ENCODE data around the gene NDUFB10. TPM values are rescaled to one million over a fixed set of nuclear protein-coding genes. Genes with fewer than 3 reads are reported as not detected.
"Not testable (repeated sequence)": the region's sequence is repeated elsewhere in the genome, so short reads cannot be mapped to it uniquely, and the experiment has no call there.

The NDUFB10 gene
- total RNA-seq, 2 donors from 2014 or later: 95.0 to 103 TPM

GRCh38 chr16:1933097-1933661, 26.2 kb upstream of the NDUFB10 start:
- no peaks in the 10 kb centered on the region for H3K9me3 Mint-ChIP-seq
- H3K27me3 Mint-ChIP-seq: no peaks in the 10 kb centered on the region
- H3K27ac Mint-ChIP-seq: no peak overlapping the region
- no peak overlapping the region for H3K4me3 Mint-ChIP-seq
- no peaks in the 10 kb centered on the region for H3K36me3 Mint-ChIP-seq
- DNase-seq (ENCODE audit: low spot score) (no peak), ATAC-seq (no peak)
- H3K4me1 Mint-ChIP-seq (ENCODE audit: low read depth in 2 of 2): peaks cover 0 to 3% of the 10 kb centered on the region in 2 donors

GRCh38 chr16:1936945-1937479, 22.3 kb upstream of the NDUFB10 start:
- ATAC-seq (no peak), DNase-seq (ENCODE audit: low spot score) (no peak)
- Mint-ChIP-seq H3K27me3 (no peaks in the 10 kb centered on the region), H3K9me3 (no peaks in the 10 kb centered on the region), H3K4me1 (ENCODE audit: low read depth in 2 of 2) (peaks cover 3 to 4% of the 10 kb centered on the region in 2 donors), H3K27ac (no peak overlapping the region), H3K36me3 (no peaks in the 10 kb centered on the region), H3K4me3 (no peak overlapping the region)

- DNase-seq (ENCODE audit: low spot score) (no peak), ATAC-seq (no peak)
- Mint-ChIP-seq H3K27ac (no peak overlapping the region), H3K9me3 (no peaks in the 10 kb centered on the region), H3K4me3 (no peak overlapping the region), H3K36me3 (no peaks in the 10 kb centered on the region), H3K4me1 (ENCODE audit: low read depth in 2 of 2) (peaks cover 3 to 10% of the 10 kb centered on the region in 2 donors), H3K27me3 (no peaks in the 10 kb centered on the region)
Measured at GRCh38 chr16:1938316-1938715, 21.0 kb upstream of the NDUFB10 start.

DNA sequence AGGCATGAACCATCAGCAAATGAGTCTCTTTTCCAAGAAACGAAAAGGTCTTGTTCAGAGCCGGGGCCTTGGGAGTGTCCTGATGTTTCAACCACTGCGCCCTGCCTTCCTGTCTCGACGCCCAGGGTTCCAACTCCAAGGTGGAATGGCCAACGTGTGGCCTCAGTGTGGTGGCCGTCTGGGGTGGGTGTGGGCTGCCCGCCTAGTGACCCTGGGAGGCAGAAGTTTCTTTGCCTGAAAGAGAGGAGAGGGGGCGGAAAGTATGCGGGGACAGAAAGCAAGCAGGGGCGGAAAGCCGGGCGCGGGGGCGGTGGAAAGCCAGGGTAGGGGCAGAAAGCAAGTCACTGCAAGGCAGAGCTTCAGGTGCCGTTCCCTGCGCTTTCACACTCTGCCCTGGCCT, 20.4 kb upstream of the NDUFB10 start:
- Mint-ChIP-seq H3K4me3 (no peak overlapping the region), H3K4me1 (ENCODE audit: low read depth in 2 of 2) (peaks cover 9 to 14% of the 10 kb centered on the region in 2 donors), H3K36me3 (no peaks in the 10 kb centered on the region), H3K27ac (no peak overlapping the region), H3K27me3 (no peaks in the 10 kb centered on the region), H3K9me3 (no peaks in the 10 kb centered on the region)
- DNase-seq (ENCODE audit: low spot score) (no peak), ATAC-seq (no peak)

- not testable (repeated sequence) for H3K36me3 Mint-ChIP-seq; H3K27me3 Mint-ChIP-seq; DNase-seq (ENCODE audit: low spot score); ATAC-seq; H3K4me3 Mint-ChIP-seq; H3K9me3 Mint-ChIP-seq; H3K27ac Mint-ChIP-seq
- peaks cover 13 to 23% of the 10 kb centered on the region in 2 donors for H3K4me1 Mint-ChIP-seq (ENCODE audit: low read depth in 2 of 2)
Measured at GRCh38 chr16:1939833-1940232, 19.5 kb upstream of the NDUFB10 start.

DNA sequence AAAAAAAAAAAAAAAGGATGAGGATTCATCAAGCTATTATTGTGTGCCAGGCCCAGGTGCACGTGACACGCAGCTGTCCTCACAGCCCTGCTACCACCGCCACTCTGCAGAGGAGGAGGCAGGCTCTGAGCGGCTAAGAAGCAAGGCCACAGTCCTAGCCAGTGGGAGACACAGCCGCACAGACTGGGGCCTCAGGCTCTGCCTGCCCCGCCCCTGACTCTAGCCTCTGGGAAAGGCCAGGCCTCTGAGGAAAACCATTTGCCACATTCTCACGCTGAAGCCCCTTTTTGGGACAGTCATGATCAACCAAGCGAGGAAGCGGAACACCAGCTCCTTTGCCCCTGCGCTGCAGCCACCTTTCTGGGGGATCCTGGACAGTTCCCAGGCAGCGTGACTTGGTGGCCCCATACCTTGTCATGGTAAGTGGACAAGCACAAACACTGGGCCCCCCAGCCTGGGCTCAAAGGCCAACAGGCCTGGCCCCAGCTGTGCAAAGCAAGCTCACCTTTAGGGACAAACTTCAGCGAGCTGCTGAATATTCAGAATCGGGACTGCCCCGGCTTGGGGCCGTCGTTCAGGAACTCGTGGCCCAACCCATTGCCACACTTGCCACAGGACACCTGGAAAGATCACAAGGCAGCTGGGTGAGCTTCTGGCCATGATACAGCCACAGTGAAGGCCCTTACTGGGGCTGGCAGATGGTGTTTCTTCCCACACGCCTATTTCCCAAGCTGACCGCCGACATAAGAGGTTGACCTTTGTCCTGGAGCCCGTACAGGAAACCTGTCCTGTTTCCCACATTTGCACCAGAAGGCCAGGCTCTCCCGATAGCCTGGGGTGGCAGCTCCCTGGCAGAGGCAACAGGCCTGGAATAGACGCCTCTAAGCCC, 18.8 kb upstream of the NDUFB10 start:
- Mint-ChIP-seq H3K9me3 (no peaks in the 10 kb centered on the region), H3K27ac (no peak overlapping the region), H3K36me3 (no peaks in the 10 kb centered on the region), H3K27me3 (no peaks in the 10 kb centered on the region), H3K4me1 (ENCODE audit: low read depth in 2 of 2) (peaks cover 13 to 23% of the 10 kb centered on the region in 2 donors), H3K4me3 (no peak overlapping the region)
- no peak for ATAC-seq
- DNase-seq (ENCODE audit: low spot score): no peak

DNA sequence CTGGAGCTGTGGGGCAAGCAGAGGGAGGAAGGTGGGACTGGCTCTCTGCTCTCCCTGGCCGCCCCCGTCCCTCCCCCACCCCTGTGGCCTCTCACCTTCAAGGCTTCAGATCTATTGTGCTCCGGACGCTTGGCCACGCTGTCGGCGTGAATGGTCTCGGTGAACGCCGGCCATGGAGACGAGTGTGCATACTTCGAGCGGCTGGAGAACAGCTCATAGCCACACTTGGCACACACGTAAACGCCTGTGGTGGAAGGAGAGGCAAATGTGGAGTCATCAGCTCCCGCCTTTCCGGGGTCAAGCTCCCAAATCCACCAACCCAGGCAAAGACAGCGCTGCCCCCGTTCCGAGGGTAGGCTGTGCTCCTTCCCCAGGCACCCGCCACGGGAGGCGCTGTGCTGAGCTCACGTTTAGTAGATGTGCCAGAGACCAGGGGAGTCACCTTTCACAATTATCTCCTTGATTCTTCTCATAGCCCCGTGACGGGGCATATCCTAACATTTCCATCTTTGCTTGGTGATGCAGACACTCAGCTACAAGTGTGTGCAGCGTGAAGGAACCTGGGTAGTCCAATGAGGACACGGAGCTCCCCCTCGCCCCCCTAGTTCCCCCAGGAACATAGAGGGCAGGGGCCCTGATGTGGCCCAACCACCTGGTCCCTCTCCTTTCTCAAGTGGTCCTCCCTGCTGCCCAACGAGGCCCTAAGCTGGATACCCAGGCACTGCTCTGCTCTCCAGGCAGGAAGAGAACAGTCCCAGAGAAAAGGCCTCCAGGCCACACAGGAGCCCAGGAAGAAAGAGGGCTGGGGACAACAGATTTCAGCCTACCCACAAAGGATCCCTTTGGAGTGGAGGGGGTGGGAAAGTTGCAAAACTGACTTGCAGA, 17.9 kb upstream of the NDUFB10 start:
- H3K27ac Mint-ChIP-seq: no peak overlapping the region
- H3K4me3 Mint-ChIP-seq: peak overlapping the region; percentile 87
- no peak for ATAC-seq

DNA sequence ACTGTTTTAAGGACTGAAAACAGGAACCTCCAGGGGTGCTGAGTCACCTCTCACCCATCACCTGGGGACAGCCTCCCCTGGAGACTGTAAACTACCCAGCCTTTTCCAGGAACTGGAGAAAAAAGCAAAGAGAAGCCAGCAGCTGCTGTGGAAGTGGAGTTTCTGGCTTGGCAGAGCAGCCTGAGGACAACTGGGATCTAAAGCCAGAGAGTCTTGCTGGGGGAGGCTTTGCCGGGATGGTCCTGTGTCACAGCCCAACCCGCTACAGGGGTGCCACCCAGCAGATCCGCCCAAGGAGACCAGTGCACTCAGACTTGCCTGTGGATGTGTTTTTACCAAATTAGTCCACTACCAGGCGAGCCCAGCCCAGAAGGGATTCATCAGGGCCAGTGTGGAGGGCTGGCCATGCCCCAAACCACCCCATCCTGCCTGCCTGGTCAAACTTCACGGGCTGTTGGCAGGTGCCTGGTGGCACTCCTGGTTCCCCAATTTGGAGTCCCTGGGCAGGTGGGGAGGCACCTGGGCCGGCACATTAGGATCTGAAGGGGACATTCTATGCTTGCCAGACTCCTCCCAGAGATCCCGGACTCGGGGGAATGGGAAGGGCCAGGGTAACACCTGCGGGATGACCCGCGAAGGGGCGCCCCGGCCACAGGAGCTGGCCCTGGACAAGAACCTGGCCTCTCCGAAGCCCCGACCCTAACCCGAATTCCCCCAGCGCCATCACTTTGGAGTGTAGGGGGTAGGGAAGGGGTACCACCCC, 17.1 kb upstream of the NDUFB10 start:
- no peaks in the 10 kb centered on the region for H3K36me3 Mint-ChIP-seq
- no peak for ATAC-seq
- peaks cover 13 to 23% of the 10 kb centered on the region in 2 donors for H3K4me1 Mint-ChIP-seq (ENCODE audit: low read depth in 2 of 2)
- DNase-seq (ENCODE audit: low spot score): no peak
- no peaks in the 10 kb centered on the region for H3K9me3 Mint-ChIP-seq
- no peaks in the 10 kb centered on the region for H3K27me3 Mint-ChIP-seq
- peak overlapping the region; percentile 77 to 88 for H3K27ac Mint-ChIP-seq
- peak overlapping the region; percentile 87 for H3K4me3 Mint-ChIP-seq

More for the DNA sequence above, 17.9 kb upstream of the NDUFB10 start:
- Mint-ChIP-seq H3K9me3 (no peaks in the 10 kb centered on the region), H3K27me3 (no peaks in the 10 kb centered on the region), H3K36me3 (no peaks in the 10 kb centered on the region), H3K4me1 (ENCODE audit: low read depth in 2 of 2) (peaks cover 13 to 23% of the 10 kb centered on the region in 2 donors)
- no peak for DNase-seq (ENCODE audit: low spot score)

DNA sequence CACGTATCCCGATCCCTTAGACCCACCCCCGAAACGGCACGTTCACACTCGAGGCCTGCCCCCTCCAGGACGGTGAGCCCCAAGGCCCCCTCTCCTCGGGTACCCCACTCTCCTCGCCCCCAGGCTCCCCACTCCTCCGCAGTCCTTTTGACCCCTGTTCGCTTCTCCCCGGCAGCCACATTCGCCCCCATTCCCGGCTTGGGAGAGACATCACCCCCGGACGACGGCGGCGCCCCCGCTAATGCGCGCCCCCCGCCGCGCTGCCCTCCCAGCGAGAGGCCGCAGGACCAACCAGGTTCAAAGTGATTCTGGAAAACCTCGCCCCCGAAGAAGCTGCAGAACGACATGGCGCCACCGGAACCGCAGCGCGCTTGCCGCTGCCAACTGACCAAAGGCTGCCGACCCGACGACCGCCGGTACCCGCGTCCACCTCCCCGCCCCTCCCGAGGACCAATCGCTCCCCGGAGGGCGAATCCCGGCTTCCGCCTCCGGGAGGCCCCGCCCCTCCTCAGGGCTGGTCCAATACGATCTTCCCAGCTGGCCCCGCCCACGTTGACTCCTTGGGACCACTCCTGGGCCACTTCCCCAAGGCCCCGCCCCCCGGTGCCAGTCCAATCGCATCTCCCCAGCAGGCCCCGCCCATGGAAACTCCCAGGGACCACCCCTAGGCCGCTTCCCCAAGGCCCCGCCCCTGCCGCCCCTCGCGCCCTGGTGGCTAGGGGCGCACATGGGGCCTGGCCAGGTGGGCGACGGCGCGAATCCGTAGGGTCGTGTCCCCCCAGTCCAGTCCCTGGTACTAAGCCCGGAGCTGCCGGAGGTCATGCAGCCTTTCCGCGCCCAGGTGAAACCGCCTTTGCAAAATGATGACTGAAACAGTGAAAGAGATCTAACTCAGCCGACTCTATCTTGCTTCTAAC, 16.3 kb upstream of the NDUFB10 start, which contains the start of gene MSRB1:
MSRB1 (minus strand) TSS at position 390 of the 917 bp plus-strand sequence; CDS start at position 347, 43 bp downstream.
- H3K36me3 Mint-ChIP-seq: no peaks in the 10 kb centered on the region
- H3K27ac Mint-ChIP-seq: peak within 1 kb of the TSS; percentile 77 to 88
- ATAC-seq (peak; percentile 98 to 99), DNase-seq (ENCODE audit: low spot score) (peak; percentile 100)
- H3K4me3 Mint-ChIP-seq: peak within 1 kb of the TSS; percentile 87
- no peaks in the 10 kb centered on the region for H3K9me3 Mint-ChIP-seq
- no peaks in the 10 kb centered on the region for H3K27me3 Mint-ChIP-seq
- peaks cover 13 to 23% of the 10 kb centered on the region in 2 donors for H3K4me1 Mint-ChIP-seq (ENCODE audit: low read depth in 2 of 2)

GRCh38 chr16:1944612-1945199, 14.6 kb upstream of the NDUFB10 start:
- H3K9me3 Mint-ChIP-seq: no peaks in the 10 kb centered on the region
- H3K4me1 Mint-ChIP-seq (ENCODE audit: low read depth in 2 of 2): peaks cover 13 to 23% of the 10 kb centered on the region in 2 donors
- no peak for DNase-seq (ENCODE audit: low spot score)
- peak overlapping the region; percentile 77 to 88 for H3K27ac Mint-ChIP-seq
- H3K4me3 Mint-ChIP-seq: peak overlapping the region; percentile 87
- no peaks in the 10 kb centered on the region for H3K36me3 Mint-ChIP-seq
- H3K27me3 Mint-ChIP-seq: no peaks in the 10 kb centered on the region
- no peak for ATAC-seq

DNA sequence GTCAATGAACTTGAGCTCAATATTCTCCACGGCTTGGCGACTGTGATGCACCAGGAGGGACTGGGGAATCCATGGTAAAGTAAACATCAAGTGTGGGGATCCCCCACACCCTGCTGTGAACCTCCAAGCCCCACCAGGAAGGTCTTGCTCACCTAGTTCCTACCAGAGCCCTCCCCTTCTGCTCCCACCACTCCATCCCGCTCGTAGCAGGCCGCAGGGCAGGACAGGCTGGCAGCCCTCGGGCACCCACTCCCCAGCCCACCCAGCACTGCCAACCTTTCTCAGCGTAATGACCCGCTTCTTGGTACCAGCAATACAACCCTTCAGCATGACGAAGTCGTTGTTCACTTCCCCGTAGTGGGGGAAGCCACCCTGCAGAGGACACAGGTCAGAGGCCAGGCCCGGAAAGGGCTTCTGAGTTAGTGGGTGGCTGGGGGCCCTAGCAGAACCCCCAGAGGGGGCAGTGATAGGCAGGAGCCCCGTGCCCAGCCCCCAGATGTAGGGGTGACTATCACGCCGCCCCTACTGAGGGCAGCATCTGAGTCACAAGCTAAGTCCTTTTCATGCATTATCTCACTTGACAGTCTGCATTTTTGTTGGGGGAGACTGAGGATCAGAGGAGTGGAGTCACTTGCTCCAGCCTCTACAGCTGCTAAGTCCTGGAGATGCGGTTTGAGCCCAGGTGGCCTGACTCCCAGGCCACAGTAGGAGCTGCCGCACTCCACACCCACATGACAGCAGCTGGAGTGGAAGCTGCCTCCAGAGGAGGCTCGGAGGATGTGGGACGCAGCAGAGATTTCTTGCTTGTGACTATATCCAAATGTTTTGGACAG, 13.6 kb upstream of the NDUFB10 start:
- Mint-ChIP-seq H3K4me1 (ENCODE audit: low read depth in 2 of 2) (peaks cover 13 to 23% of the 10 kb centered on the region in 2 donors), H3K36me3 (no peaks in the 10 kb centered on the region), H3K27me3 (no peaks in the 10 kb centered on the region), H3K9me3 (no peaks in the 10 kb centered on the region), H3K4me3 (no peak overlapping the region), H3K27ac (no peak overlapping the region)
- no peak for DNase-seq (ENCODE audit: low spot score)
- no peak for ATAC-seq

All from natural killer cell treated with Interleukin-12 subunit alpha and Interleukin-12 subunit beta and Interleukin-15 and Interleukin-18, amount 100 ng/mL, for 72 hours (primary cell).